ENCODE data around the gene UVSSA.
"Not testable (repeated sequence)": the region's sequence is repeated elsewhere in the genome, so short reads cannot be mapped to it uniquely, and the experiment has no call there.

The UVSSA gene

DNA sequence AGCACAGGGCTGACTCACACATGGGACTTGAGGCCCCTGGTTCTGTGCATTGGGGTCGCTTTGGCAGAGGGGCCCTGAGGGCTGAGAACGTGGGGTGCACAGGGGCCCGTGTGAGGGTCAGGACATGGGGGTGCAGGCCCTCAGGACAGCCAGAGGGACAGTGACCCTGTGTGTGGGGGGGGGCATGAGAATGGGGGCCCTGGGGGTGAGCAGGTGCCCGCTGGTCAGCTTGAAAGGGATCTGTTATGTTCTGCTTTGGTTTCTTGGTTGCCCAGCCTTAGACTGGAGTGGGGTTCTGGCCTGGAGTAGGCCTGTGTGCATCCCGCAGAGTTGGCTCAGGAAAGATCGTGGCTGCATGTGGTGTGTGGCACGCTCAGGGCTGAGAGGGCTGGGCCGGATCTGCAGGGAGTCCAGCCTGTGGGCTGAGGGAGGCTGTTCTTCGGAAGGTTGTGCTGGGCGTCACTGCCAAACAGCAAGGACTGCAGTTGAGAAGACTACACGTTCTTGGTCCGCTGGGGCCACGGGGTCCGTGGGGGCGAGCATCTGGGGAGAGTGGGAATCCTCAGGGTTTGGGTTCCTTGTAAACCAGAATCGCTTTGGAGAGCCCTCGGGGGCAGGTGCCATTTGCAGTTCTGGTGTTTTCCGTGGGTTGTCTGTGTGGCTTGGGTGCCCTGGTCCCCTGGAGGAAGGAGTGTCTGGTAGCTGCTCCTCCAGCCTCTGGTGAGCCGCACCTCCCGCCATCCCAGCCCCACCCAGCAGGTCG lies 15.2 kb upstream of the UVSSA start:
- CTCF ChIA-PET = interaction anchor here (1.1 kb wide), 1 partner anchor 14 kb away, joined by 3 read pairs; no protein-coding TSS in a partner anchor
- TF ChIP-seq, protein P1, sequence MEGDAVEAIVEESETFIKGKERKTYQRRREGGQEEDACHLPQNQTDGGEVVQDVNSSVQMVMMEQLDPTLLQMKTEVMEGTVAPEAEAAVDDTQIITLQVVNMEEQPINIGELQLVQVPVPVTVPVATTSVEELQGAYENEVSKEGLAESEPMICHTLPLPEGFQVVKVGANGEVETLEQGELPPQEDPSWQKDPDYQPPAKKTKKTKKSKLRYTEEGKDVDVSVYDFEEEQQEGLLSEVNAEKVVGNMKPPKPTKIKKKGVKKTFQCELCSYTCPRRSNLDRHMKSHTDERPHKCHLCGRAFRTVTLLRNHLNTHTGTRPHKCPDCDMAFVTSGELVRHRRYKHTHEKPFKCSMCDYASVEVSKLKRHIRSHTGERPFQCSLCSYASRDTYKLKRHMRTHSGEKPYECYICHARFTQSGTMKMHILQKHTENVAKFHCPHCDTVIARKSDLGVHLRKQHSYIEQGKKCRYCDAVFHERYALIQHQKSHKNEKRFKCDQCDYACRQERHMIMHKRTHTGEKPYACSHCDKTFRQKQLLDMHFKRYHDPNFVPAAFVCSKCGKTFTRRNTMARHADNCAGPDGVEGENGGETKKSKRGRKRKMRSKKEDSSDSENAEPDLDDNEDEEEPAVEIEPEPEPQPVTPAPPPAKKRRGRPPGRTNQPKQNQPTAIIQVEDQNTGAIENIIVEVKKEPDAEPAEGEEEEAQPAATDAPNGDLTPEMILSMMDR (IDR thresholded peaks at IDR 0.05; ENCODE audit: insufficient read depth, low read length, missing control alignments) = no peak
- H3K4me3 ChIP-seq (ENCODE audit: low read depth, low read length) = no peak overlapping the region
- no peak for DNase-seq (ENCODE audit: low read depth, low spot score)
- POLR2A ChIA-PET = interaction anchor here (0.7 kb wide), 1 partner anchor 14 kb away, joined by 3 read pairs; no protein-coding TSS in a partner anchor

DNA sequence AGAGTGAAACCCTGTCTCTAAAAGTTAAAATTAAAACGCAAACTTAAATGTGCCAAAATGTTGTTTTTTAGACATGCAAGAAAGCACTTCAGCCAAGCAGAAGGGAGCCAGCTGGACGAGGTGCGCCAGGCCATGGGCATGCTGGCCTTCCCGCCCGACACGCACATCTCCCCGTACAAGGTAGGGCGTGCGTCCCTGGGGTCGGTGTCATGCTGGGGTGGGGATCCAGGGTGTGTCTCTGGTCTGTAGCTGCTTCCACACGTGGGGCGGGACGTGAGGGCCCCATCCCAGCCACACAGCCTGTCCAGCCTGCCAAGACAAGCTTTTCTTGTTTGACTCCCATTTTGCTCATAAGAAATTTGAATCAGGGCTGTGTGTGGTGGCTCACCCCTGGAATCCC lies 14.3 kb upstream of the UVSSA start:
- ChIA-PET CTCF (interaction anchor here (0.5 to 1.1 kb wide), 2 partner anchors 13 to 202 kb away, joined by 3 read pairs; no protein-coding TSS in a partner anchor), POLR2A (no interaction called here)
- no peak overlapping the region for H3K4me3 ChIP-seq (ENCODE audit: low read depth, low read length)
- TF ChIP-seq, protein P1 (IDR thresholded peaks at IDR 0.05; ENCODE audit: insufficient read depth, low read length, missing control alignments) = no peak
- DNase-seq (ENCODE audit: low read depth, low spot score) = no peak

DNA sequence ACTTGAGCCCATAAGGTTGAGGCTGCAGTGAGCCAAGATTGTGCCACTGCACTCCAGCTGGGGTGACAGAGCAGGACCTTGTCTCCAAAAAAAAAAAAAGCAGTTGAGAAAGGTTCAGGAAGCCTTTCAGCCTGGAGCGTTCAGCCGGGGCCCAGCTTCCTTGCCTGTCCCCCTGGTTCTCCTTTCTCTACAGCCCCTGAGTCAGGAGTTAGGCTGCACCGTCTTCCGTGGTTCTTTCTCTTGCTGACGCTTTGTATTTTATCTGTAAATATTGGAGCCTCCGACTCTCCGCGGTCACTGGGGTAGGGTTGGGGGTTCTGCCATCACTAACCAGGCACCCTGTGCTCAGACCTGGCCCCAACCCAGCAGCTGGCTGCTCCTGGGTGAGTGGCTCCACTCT lies 13.8 kb upstream of the UVSSA start:
- H3K4me3 ChIP-seq (ENCODE audit: low read depth, low read length) = no peak overlapping the region
- CTCF ChIA-PET = interaction anchor here (0.5 kb wide), 1 partner anchor 202 kb away, joined by 3 read pairs; no protein-coding TSS in a partner anchor
- POLR2A ChIA-PET = no interaction called here
- TF ChIP-seq, protein P1 (IDR thresholded peaks at IDR 0.05; ENCODE audit: insufficient read depth, low read length, missing control alignments) = no peak
- DNase-seq (ENCODE audit: low read depth, low spot score) = no peak

DNA sequence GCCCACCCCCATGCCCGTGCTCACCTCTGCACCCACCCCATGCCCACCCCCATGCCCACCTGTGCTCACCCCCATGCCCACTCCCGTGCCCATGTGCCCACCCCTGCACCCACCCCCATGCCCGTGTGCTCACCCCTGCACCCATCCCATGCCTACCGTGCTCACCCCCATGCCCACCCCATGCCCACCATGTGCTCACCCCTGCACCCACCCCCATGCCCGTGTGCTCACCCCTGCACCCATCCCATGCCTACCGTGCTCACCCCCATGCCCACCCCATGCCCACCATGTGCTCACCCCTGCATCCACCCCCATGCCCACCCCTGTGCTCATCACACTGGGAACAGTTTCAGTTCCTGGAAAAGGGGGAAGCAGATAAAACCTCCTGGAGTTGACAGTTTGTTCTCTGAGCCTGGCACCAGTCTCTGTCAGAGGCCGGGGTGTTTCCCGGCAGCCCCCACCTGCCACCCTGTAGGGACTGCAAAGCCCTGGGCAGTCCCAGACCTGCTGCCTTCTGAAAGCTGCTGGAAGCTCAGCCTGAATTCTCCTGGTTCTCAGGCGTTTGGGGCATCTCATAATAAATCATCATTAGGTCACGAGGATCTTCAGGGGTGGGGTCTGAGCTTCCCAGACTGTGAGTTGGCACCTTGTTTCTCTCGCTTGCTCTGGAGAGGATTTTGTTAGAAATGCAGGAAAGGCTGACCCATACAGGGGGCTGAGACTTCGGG lies 13.0 kb upstream of the UVSSA start:
- POLR2A ChIA-PET; H3K4me3 ChIP-seq (ENCODE audit: low read depth, low read length); DNase-seq (ENCODE audit: low read depth, low spot score): not testable (repeated sequence)
- CTCF ChIA-PET = interaction anchor here (1.5 kb wide), 1 partner anchor 24 kb away, joined by 5 read pairs; no protein-coding TSS in a partner anchor

DNA sequence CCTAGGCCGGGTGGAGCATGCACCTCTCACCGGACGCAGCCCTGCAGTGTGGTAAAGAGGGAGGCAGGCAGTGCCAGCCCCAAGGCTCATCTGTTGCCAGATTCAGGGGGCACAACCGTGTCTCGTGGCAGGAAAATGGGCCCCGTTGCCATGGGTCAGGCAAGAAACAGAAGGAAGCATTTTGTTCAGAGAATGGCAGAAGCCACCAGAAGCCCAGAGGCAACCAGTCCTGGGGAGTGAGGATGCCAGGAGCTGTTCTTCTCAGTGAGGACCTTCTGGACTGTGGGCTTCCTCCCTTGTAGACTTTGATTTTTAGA lies 12.5 kb upstream of the UVSSA start:
- H3K4me3 ChIP-seq (ENCODE audit: low read depth, low read length) = no peak overlapping the region
- TF ChIP-seq, protein P1 (IDR thresholded peaks at IDR 0.05; ENCODE audit: insufficient read depth, low read length, missing control alignments) = no peak
- ChIA-PET CTCF (interaction anchor here (1.5 kb wide), 1 partner anchor 25 kb away, joined by 5 read pairs; no protein-coding TSS in a partner anchor), POLR2A (no interaction called here)
- DNase-seq (ENCODE audit: low read depth, low spot score) = no peak

DNA sequence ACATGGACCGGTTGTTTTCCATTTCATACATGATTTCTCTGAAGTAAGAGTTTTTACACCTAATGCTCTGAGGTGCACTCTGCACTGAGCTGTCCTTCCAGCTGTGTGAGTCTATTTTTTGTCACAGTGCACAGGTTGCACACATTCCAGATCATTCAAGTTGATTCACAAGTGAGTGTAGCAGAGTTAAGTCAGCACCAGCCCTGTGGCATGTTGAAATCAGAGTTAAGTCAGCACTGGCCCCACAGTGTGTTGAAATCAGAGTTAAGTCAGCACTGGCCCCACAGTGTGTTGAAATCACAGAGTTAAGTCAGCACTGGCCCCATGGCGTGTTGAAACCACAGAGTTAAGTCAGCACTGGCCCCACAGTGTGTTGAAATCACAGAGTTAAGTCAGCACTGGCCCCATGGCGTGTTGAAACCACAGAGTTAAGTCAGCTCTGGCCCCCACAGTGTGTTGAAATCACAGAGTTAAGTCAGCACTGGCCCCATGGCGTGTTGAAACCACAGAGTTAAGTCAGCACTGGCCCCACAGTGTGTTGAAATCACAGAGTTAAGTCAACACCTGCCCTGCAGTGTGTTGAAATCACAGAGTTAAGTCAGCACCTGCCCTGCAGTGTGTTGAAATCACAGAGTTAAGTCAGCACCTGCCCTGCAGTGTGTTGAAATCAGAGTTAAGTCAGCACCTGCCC lies 11.7 kb upstream of the UVSSA start:
- POLR2A ChIA-PET; H3K4me3 ChIP-seq (ENCODE audit: low read depth, low read length); DNase-seq (ENCODE audit: low read depth, low spot score): not testable (repeated sequence)
- CTCF ChIA-PET = interaction anchor here (1.5 kb wide), 1 partner anchor 26 kb away, joined by 5 read pairs; no protein-coding TSS in a partner anchor

DNA sequence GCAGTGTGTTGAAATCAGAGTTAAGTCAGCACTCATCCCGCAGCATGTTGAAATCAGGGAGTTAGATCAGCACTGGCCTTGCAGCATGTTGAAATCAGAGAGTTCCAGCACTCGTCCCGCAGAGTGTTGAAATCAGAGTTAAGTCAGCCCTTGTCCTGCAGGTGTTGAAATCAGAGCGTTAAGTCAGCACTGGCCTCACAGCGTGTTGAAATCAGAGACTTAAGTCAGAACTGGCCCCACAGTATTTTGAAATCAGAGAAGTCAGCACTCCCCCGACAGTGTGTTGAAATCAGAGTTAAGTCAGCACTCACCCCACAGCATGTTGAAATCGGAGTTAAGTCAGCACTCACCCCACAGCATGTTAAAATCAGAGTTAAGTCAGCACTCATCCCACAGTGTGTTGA lies 10.9 kb upstream of the UVSSA start:
- ChIA-PET CTCF (no interaction called here), POLR2A (no interaction called here)
- TF ChIP-seq, protein P1 (IDR thresholded peaks at IDR 0.05; ENCODE audit: insufficient read depth, low read length, missing control alignments) = no peak
- no peak overlapping the region for H3K4me3 ChIP-seq (ENCODE audit: low read depth, low read length)
- DNase-seq (ENCODE audit: low read depth, low spot score) = no peak
